Subcutaneous abdominal adipose tissue (tissue), 5 donors: ENCODE results near the gene GPR146.

Experiments
- H3K27ac ChIP-seq: one replicate; pipeline ENCODE4 v1.7.0; 2013; ENCODE audit warnings: low read depth, mild to moderate bottlenecking, inconsistent platforms, low read length, moderate library complexity
- H3K27me3 ChIP-seq, 5 donors: one replicate each; pipeline ENCODE4 v1.7.0; 2013; ENCODE audit warnings: low read length in 5 of 5, inconsistent platforms in 1 of 5; ENCODE audit not compliant: control insufficient read depth in 5 of 5, insufficient read depth in 4 of 5
- H3K36me3 ChIP-seq, 5 donors: one replicate each; pipeline ENCODE4 v1.7.0; 2013; ENCODE audit warnings: low read length in 5 of 5; ENCODE audit not compliant: control insufficient read depth in 5 of 5, insufficient read depth in 5 of 5
- H3K4me1 ChIP-seq, 5 donors: one replicate each; pipeline ENCODE4 v1.7.0; 2013; ENCODE audit warnings: low read length in 5 of 5, mild to moderate bottlenecking in 3 of 5, moderate library complexity in 1 of 5; ENCODE audit not compliant: control insufficient read depth in 5 of 5, insufficient read depth in 5 of 5
- H3K4me3 ChIP-seq, 5 donors: one replicate each; pipeline ENCODE4 v1.7.0; 2013; ENCODE audit warnings: low read length in 5 of 5, low read depth in 1 of 5
- H3K9ac ChIP-seq, 5 donors: one replicate each; pipeline ENCODE4 v1.7.0; 2013; ENCODE audit warnings: low read length in 5 of 5, mild to moderate bottlenecking in 4 of 5, moderate library complexity in 3 of 5
- H3K9me3 ChIP-seq, 5 donors: one replicate each; pipeline ENCODE4 v1.7.0; 2013; ENCODE audit warnings: low read length in 5 of 5; ENCODE audit not compliant: control insufficient read depth in 5 of 5
- donor health status: healthy.
- donor health status: healthy.
- donor health status: healthy.
- donor health status: healthy.
- donor health status: healthy.

GPR146 gene

GRCh38 chr7:1091644-1092027, 47.3 kb downstream of the GPR146 start:
- Histone ChIP-seq H3K36me3 (peaks cover 0 to 42% (median 37%) of the 10 kb centered on the region in 5 donors), H3K9me3 (no peaks in the 10 kb centered on the region), H3K4me1 (peaks cover 5 to 45% (median 28%) of the 10 kb centered on the region in 5 donors), H3K4me3 (no peak overlapping the region), H3K27ac (no peak overlapping the region), H3K27me3 (no peaks in the 10 kb centered on the region), H3K9ac (no peak overlapping the region)

GRCh38 chr7:1092161-1092632, 47.9 kb downstream of the GPR146 start:
- Histone ChIP-seq H3K9ac (no peak overlapping the region), H3K4me3 (no peak overlapping the region), H3K4me1 (peaks cover 6 to 40% (median 23%) of the 10 kb centered on the region in 5 donors), H3K27ac (no peak overlapping the region), H3K9me3 (no peaks in the 10 kb centered on the region), H3K36me3 (peaks cover 0 to 42% (median 37%) of the 10 kb centered on the region in 5 donors), H3K27me3 (no peaks in the 10 kb centered on the region)

DNA sequence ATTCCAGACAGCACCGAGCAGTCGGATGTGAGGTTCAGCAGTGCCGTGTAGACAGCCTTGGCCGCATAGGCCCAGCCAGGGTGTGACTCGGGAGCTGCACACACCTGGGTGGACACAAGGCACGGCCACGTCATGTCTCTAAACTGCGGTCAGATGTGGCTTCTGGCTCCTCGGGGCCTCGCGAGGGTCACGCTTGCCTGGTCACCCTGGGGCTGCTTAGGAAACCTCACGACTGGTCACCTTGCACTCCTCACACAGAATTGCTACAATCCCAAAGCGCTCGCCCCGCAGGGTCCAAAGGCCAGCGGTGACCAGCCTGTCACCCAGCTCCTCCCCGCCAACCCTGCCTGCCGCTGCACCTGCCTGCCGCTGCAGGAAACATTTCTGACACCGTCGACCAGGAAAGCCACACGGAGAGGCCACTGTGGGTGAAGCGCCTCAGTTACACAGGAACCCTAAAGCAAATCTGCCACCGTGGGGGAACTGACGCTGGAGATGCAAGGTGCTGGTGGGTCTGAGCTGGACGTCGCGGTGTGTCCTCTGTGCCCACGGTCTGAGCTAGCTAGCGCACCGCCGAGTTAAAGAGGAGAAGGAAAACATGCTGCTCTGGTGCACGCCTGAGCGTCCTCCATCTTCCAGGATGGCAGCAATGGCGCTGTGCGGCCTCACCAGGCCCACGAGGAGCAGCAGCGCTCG, 48.6 kb downstream of the GPR146 start:
- no peaks in the 10 kb centered on the region for H3K9me3 ChIP-seq
- no peak overlapping the region for H3K27ac ChIP-seq
- H3K36me3 ChIP-seq, result peaks cover 0 to 42% (median 37%) of the 10 kb centered on the region in 5 donors
- H3K9ac ChIP-seq, result no peak overlapping the region
- no peak overlapping the region for H3K4me3 ChIP-seq
- H3K27me3 ChIP-seq, result no peaks in the 10 kb centered on the region
- peaks cover 1 to 33% (median 15%) of the 10 kb centered on the region in 5 donors for H3K4me1 ChIP-seq

DNA sequence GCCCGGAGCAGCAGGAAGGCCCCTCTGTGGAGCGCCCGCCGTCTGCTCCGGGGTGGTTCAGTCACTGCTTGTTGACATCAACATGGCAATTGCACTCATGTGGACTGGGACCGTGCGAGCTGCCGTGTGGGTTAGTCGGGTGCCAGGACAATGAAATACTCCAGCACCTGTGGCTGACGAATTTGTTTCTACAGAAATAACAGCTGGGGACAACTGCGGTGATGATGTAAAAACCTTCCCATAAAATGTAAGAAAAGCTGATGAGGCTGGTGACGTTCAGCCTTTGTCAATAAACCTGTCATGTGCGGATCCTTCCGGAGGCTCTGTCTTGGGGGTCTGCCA, 49.1 kb downstream of the GPR146 start:
- H3K4me1 ChIP-seq, result peaks cover 1 to 27% (median 10%) of the 10 kb centered on the region in 5 donors
- H3K27me3 ChIP-seq, result no peaks in the 10 kb centered on the region
- H3K9ac ChIP-seq, result no peak overlapping the region
- no peaks in the 10 kb centered on the region for H3K9me3 ChIP-seq
- no peak overlapping the region for H3K4me3 ChIP-seq
- H3K27ac ChIP-seq, result no peak overlapping the region
- H3K36me3 ChIP-seq, result peaks cover 0 to 42% (median 37%) of the 10 kb centered on the region in 5 donors

DNA sequence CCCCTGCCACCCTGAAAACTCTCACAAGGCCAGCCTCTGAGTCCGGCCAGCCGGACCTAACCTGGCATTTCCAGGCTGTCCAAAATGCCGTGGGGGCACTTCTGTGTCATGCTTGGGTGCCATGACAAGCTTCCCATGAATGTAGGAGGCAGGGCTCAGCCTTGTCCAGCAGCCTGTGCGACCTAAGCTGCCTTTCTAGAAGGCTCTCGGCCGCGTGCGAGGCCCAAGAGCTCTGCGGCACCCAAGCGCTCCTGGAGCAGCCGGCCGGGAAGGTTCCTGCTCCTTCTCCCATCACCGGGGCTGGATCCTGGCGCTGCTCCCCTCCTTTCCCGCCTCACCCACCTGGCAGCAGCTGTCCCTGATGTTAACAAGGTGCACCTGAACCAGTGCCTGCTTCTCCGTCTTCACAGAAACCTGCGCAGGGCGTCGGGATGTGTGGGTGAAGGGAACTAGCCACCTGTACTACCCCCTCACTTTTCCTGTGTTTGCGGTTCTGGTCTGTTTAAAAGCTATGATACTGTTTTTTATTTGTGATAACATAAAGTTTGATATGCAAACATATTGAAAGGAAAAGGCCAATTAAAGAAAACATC, 49.7 kb downstream of the GPR146 start:
- peaks cover 1 to 23% (median 5%) of the 10 kb centered on the region in 5 donors for H3K4me1 ChIP-seq
- H3K27me3 ChIP-seq, result no peaks in the 10 kb centered on the region
- no peak overlapping the region for H3K9ac ChIP-seq
- no peak overlapping the region for H3K27ac ChIP-seq
- no peak overlapping the region for H3K4me3 ChIP-seq
- H3K36me3 ChIP-seq, result peaks cover 0 to 42% (median 37%) of the 10 kb centered on the region in 5 donors
- H3K9me3 ChIP-seq, result no peaks in the 10 kb centered on the region

DNA sequence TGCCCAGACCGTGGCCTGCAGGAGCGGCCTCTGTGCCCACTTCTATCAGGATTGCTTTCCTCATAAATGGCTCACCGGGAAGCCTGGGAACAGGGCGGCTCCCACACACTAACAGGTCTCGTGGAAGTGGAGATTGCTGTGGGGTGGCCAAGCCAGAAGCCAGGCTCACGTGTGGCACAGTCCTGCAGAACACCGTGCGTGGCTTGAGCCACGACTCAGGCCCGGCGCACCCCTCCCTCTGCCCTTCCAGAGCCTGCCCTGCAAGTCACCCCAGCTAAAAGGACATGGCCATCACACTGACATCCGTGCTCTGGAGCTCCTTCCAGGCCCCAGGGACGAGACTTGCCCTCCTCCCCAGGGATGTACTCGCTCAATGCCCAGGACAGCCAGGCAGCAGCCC, 50.5 kb downstream of the GPR146 start:
- Histone ChIP-seq H3K36me3 (peaks cover 0 to 45% (median 37%) of the 10 kb centered on the region in 5 donors), H3K4me3 (no peak overlapping the region), H3K4me1 (peaks cover 1 to 23% (median 4%) of the 10 kb centered on the region in 5 donors), H3K27me3 (no peaks in the 10 kb centered on the region), H3K27ac (no peak overlapping the region), H3K9ac (no peak overlapping the region), H3K9me3 (no peaks in the 10 kb centered on the region)

DNA sequence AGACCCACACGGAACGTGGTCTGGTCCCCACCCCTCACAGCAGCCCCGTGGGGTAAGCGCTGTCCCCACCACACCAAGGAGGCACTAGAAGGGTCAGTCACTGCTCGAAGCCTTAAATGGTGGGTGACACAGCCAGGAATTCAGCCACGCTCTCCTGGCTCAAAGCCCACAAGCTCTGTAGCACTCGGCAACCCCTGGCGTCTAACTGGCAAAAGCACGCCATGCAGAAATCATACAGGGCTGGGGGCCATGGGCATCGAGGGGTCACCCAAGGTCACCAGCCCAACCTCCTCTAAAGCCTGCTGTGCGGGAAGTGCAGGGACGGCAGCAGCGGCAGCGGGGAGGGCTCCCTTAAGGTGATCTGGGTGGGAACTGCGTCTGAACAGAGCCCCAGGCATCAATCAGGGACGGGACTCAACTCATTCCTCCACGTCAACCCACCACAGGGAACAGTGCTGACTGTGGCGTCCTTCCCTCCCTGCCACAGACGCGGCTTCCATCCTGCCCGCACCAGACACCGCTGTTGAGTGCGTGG, 51.3 kb downstream of the GPR146 start:
- Histone ChIP-seq H3K36me3 (peaks cover 0 to 45% (median 37%) of the 10 kb centered on the region in 5 donors), H3K27me3 (no peaks in the 10 kb centered on the region), H3K4me3 (no peak overlapping the region), H3K9me3 (no peaks in the 10 kb centered on the region), H3K9ac (no peak overlapping the region), H3K27ac (no peak overlapping the region), H3K4me1 (peaks cover 1 to 17% (median 4%) of the 10 kb centered on the region in 5 donors)

DNA sequence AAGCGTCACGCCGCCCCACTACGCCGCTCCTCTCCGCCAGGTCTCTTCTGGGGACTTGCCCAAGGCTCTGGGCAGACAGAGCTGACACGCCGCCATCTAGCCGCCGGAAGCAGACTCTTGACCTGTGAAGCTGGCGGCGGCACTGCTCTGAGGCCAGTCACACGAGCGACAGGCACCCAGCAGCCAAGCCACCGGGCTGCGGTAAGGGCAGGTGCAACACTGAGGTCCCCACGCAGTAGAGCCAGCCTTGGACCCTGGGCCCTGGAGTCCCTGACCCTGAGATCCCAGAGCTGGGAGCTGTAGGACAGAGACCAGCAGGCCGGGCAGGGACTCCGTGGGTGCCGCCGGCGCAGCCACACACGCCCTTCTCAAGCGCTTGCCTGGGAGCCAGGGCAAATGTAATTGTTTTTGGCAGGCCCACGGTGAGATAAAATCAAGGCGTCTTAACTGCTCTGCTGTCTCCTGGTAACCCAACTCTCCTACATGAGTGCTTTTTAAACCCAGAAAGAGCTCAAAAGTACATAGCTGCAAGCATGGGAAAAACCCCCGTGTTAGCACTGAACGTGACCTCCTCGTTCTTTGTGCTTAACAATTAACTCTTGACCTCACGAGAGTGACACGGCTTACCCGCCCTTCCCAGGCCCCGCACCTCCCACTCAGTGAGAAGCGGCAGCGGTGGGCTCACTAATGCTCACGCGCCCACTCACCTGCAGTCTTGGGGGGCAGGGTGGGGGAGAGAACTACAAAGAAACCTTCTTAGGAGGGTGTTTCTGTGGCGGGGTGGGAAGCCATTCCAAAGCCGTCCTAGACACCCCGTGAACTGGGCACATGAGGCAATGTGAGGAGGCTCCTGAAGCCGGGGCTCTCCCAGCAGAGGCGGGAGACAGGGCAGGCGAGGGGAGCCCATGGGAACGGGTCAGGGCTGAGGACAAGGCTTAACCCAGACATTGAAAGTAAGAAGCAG, 52.1 kb downstream of the GPR146 start:
- no peak overlapping the region for H3K9ac ChIP-seq

DNA sequence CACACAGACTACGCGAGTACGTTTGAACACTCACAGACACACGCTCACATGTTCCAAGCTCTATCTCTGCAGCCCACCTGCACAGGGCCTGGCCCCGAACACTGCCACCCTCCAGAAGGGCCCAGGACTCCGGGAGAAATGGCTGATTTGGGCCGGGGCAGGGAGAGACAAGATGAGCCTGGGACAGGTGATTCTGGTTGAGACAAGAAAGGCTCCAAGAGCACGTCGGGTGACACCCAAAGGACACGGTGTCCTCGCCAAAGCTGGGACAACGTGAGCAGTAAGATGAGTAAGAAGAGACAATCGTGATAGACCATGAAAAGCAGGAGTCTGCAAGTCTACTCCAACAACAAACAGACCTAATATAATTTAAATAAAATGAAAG, 52.8 kb downstream of the GPR146 start:
- Histone ChIP-seq H3K9ac (no peak overlapping the region), H3K27me3 (no peaks in the 10 kb centered on the region), H3K9me3 (no peaks in the 10 kb centered on the region), H3K4me1 (peaks cover 0 to 14% (median 4%) of the 10 kb centered on the region in 5 donors), H3K27ac (no peak overlapping the region), H3K36me3 (peaks cover 0 to 37% (median 26%) of the 10 kb centered on the region in 5 donors), H3K4me3 (no peak overlapping the region)

More for the DNA sequence above, 52.1 kb downstream of the GPR146 start:
- Histone ChIP-seq H3K9me3 (no peaks in the 10 kb centered on the region), H3K36me3 (peaks cover 0 to 43% (median 33%) of the 10 kb centered on the region in 5 donors), H3K4me1 (peaks cover 0 to 13% (median 4%) of the 10 kb centered on the region in 5 donors), H3K27me3 (no peaks in the 10 kb centered on the region), H3K27ac (no peak overlapping the region), H3K4me3 (no peak overlapping the region)
